Spleen (tissue), 11 donors: ENCODE measurements around the gene SCNN1G. TPM values are rescaled to one million over a fixed set of nuclear protein-coding genes. Genes with fewer than 3 reads are reported as not detected.
"Not testable (repeated sequence)": the region's sequence is repeated elsewhere in the genome, so short reads cannot be mapped to it uniquely, and the experiment has no call there.

Source experiments
- DNase-seq: peaks from one replicate; pipeline ENCODE4 v3.0.0-alpha.2; 2020
- H3K27ac ChIP-seq, 8 donors: fragments of 200-600 bp; sonication (generic) in 7 of 8; 1 replicate in 4 of 8; 2 replicates in 4 of 8; pipeline versions ENCODE4 v1.5.0 to v1.8.0; 2016 to 2021; ENCODE audit warnings: inconsistent platforms in 4 of 8, mild to moderate bottlenecking in 4 of 8, moderate library complexity in 1 of 8
- H3K27me3 ChIP-seq, 7 donors: fragments of 200-600 bp; sonication (generic) in 6 of 7; replicated peaks in 1 of 7; 1 replicate in 4 of 7; 2 replicates in 3 of 7; pipeline versions ENCODE4 v1.5.0 to v1.8.0; 2016 to 2021; ENCODE audit warnings: inconsistent platforms in 3 of 7, mild to moderate bottlenecking in 1 of 7
- H3K36me3 ChIP-seq, 6 donors: fragments of 200-600 bp; sonication (generic) in 5 of 6; 1 replicate in 4 of 6; 2 replicates in 2 of 6; pipeline versions ENCODE4 v1.5.0 to v1.8.0; 2016 to 2021; ENCODE audit warnings: inconsistent platforms in 2 of 6
- H3K4me1 ChIP-seq, 6 donors: fragments of 200-600 bp; sonication (generic) in 5 of 6; 1 replicate in 3 of 6; 2 replicates in 3 of 6; pipeline versions ENCODE4 v1.5.0 to v1.8.0; 2016 to 2021; ENCODE audit warnings: inconsistent platforms in 3 of 6
- H3K4me3 ChIP-seq, 8 donors: fragments of 200-600 bp; sonication (generic) in 7 of 8; 1 replicate in 4 of 8; 2 replicates in 4 of 8; pipeline versions ENCODE4 v1.5.0 to v1.8.0; 2016 to 2021; ENCODE audit warnings: inconsistent platforms in 4 of 8, mild to moderate bottlenecking in 4 of 8, moderate library complexity in 2 of 8
- H3K9me3 ChIP-seq, 8 donors: fragments of 200-600 bp; sonication (generic) in 7 of 8; 1 replicate in 4 of 8; 2 replicates in 4 of 8; pipeline versions ENCODE4 v1.5.0 to v1.8.0; 2016 to 2021; ENCODE audit warnings: inconsistent platforms in 4 of 8
- POLR2A ChIP-seq, 3 donors: fragments of 450-650 bp; IDR thresholded peaks; one replicate each; pipeline ENCODE4 v1.5.1; 2017; ENCODE audit warnings: antibody characterized with exemption in 3 of 3, mild to moderate bottlenecking in 1 of 3
- POLR2AphosphoS5 ChIP-seq, 3 donors: sonication (generic); formaldehyde crosslinking; IDR thresholded peaks; one replicate each; pipeline ENCODE4 v1.5.1; 2017; ENCODE audit warnings: antibody characterized with exemption in 3 of 3
- WGBS, 5 donors: extraction: QIAGEN DNeasy Blood & Tissue Kit in 3 of 5; methylation state at CpG; one replicate each; pipeline versions ENCODE4 v1.1.5 to v1.1.7; 2013 to 2018; 5-methylcytosine and 5-hydroxymethylcytosine counted together
- intact Hi-C: fragments of 100-400 bp; cut with DNase I; formaldehyde crosslinking; loops from one replicate; pipeline ENCODE4 v1.15.0; 2023; ENCODE audit warnings: low total_unique reads
- polyA plus RNA-seq, 3 donors: library from polyadenylated mRNA; stranded (reverse); fragments of 200-250 nt; gene quantifications; one replicate each; pipeline ENCODE4 v1.2.1, GENCODE V29; 2013
- total RNA-seq, 7 donors: library from RNA; depleted of rRNA in 3 of 7; stranded (reverse); fragments of >200 nt in 3 of 7; fragmentation: NEBNext Ultra II Directional in 4 of 7; extraction: Animal tissue kit (Norgen Biotek cat#: 25700) in 4 of 7; gene quantifications; one replicate each; pipeline versions ENCODE4 v1.1.0 to v1.2.1, GENCODE V29; 2016 to 2021
- TF ChIP-seq, protein P1 (sequence below), 11 experiments: fragments of 200-600 bp in 7 of 11; fragments of 450-650 bp in 4 of 11; sonication (generic) in 4 of 11; IDR thresholded peaks in 8 of 11; conservative IDR thresholded peaks in 3 of 11; 1 replicate in 7 of 11; 2 replicates in 4 of 11; pipeline versions ENCODE4 v1.4.0 to v1.8.0; 2016 to 2021; ENCODE audit warnings: antibody characterized with exemption in 11 of 11, inconsistent platforms in 4 of 11, mild to moderate bottlenecking in 1 of 11
- donor health status: healthy with polysubstance abuse.
- donor health status: DM: no; HTN: no; CAD: no; lungs with moderate emphysema.
- donor health status: DM: no; HTN: no; CAD: no.
- donor health status: Bipolar disorder and iron deficiency.
- donor health status: healthy.
- donor health status: DM: no; HTN: no; CAD: no.
- donor health status: DM: yes; HTN: yes; CAD: no.

SCNN1G gene
- total and polyA plus RNA-seq, 10 donors: 0.03 TPM; not detected in 8

GRCh38 chr16:23141500-23141899 lies 41.0 kb upstream of the SCNN1G start:
- intact Hi-C loops: no loop called here
- 92 to 97% (median 96%) methylated on average over 6 of the region's 6 CpGs for WGBS, 5 donors
- Histone ChIP-seq H3K4me3 (no peak overlapping the region), H3K27me3 (no peaks in the 10 kb centered on the region), H3K9me3 (peaks cover 0 to 23% (median 20%) of the 10 kb centered on the region in 8 donors), H3K4me1 (peaks cover 0 to 12% (median 2%) of the 10 kb centered on the region in 6 donors), H3K36me3 (no peaks in the 10 kb centered on the region), H3K27ac (no peak overlapping the region)
- TF ChIP-seq POLR2AphosphoS5 (IDR thresholded peaks at IDR 0.05) (no peak), POLR2A (IDR thresholded peaks at IDR 0.05) (no peak)
- TF ChIP-seq, protein P1, sequence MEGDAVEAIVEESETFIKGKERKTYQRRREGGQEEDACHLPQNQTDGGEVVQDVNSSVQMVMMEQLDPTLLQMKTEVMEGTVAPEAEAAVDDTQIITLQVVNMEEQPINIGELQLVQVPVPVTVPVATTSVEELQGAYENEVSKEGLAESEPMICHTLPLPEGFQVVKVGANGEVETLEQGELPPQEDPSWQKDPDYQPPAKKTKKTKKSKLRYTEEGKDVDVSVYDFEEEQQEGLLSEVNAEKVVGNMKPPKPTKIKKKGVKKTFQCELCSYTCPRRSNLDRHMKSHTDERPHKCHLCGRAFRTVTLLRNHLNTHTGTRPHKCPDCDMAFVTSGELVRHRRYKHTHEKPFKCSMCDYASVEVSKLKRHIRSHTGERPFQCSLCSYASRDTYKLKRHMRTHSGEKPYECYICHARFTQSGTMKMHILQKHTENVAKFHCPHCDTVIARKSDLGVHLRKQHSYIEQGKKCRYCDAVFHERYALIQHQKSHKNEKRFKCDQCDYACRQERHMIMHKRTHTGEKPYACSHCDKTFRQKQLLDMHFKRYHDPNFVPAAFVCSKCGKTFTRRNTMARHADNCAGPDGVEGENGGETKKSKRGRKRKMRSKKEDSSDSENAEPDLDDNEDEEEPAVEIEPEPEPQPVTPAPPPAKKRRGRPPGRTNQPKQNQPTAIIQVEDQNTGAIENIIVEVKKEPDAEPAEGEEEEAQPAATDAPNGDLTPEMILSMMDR (IDR thresholded peaks at IDR 0.05 in 8 of 11, conservative IDR thresholded peaks at IDR 0.05 in 3 of 11): no peak
- DNase-seq: no peak

- Histone ChIP-seq H3K4me1 (peaks cover 0 to 19% (median 2%) of the 10 kb centered on the region in 6 donors), H3K4me3 (no peak overlapping the region), H3K27ac (no peak overlapping the region), H3K9me3 (peaks cover 0 to 17% (median 13%) of the 10 kb centered on the region in 8 donors), H3K27me3 (no peaks in the 10 kb centered on the region), H3K36me3 (no peaks in the 10 kb centered on the region)
- intact Hi-C loops: no loop called here
- 72 to 93% (median 84%) methylated on average over 7 of the region's 7 CpGs for WGBS, 5 donors
- TF ChIP-seq, protein P1 (IDR thresholded peaks at IDR 0.05 in 8 of 11, conservative IDR thresholded peaks at IDR 0.05 in 3 of 11): no peak
- TF ChIP-seq POLR2A (IDR thresholded peaks at IDR 0.05) (no peak), POLR2AphosphoS5 (IDR thresholded peaks at IDR 0.05) (no peak)
- DNase-seq: no peak
Observed at GRCh38 chr16:23141959-23142740, 40.4 kb upstream of the SCNN1G start.

GRCh38 chr16:23143391-23143790 lies 39.2 kb upstream of the SCNN1G start:
- Histone ChIP-seq H3K27ac (no peak overlapping the region), H3K27me3 (no peaks in the 10 kb centered on the region), H3K4me3 (no peak overlapping the region), H3K9me3 (peaks cover 0 to 7% (median under 1%) of the 10 kb centered on the region in 8 donors), H3K4me1 (peaks cover 3 to 31% (median 10%) of the 10 kb centered on the region in 6 donors), H3K36me3 (no peaks in the 10 kb centered on the region)
- no peak for TF ChIP-seq POLR2AphosphoS5 (IDR thresholded peaks at IDR 0.05)
- TF ChIP-seq, protein P1 (IDR thresholded peaks at IDR 0.05 in 8 of 11, conservative IDR thresholded peaks at IDR 0.05 in 3 of 11): no peak
- no peak for DNase-seq
- intact Hi-C loops: no loop called here
- WGBS, 5 donors: 93 to 100% (median 98%) methylated on average over 3 of the region's 3 CpGs

DNA sequence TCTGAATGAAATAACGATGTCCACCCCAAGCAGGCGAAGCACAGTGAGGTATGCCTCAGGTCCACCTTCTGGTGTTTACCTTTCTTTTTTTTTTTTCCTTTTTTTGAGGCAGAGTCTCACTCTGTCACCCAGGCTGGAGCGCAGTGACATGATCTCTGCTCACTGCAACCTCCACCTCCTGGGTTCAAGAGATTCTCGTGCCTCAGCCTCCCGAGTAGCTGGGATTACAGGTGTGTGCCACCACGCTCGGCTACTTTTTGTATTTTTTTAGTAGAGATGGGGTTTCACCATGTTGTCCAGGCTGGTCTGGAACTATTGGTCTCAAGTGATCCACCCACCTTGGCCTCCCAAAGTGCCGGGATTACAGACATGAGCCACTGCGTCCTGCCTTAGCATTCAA lies 38.2 kb upstream of the SCNN1G start:
- H3K4me3 ChIP-seq, H3K27me3 ChIP-seq, H3K9me3 ChIP-seq, H3K36me3 ChIP-seq, intact Hi-C loops, H3K27ac ChIP-seq, DNase-seq: not testable (repeated sequence)
- peaks cover 5 to 34% (median 12%) of the 10 kb centered on the region in 6 donors for H3K4me1 ChIP-seq
- 94 to 98% (median 97%) methylated on average over 9 of the region's 9 CpGs for WGBS, 5 donors
